Right ventricle myocardium superior (tissue), 1 donor: ENCODE measurements around the gene CAND2. TPM values are rescaled to one million over a fixed set of nuclear protein-coding genes. Genes with fewer than 3 reads are reported as not detected.
"Not testable (repeated sequence)": the region's sequence is repeated elsewhere in the genome, so short reads cannot be mapped to it uniquely, and the experiment has no call there.

ENCODE experiments used
- ATAC-seq: fragments of 200-7000 bp; cut with Tn5 transposase; one replicate; pipeline ENCODE4 v1.9.1; 2020; ENCODE audit warnings: mild to moderate bottlenecking; ENCODE audit not compliant: poor library complexity
- DNase-seq: peaks from one replicate; pipeline ENCODE4 v3.0.0-alpha.2; 2020
- intact Hi-C: fragments of 100-400 bp; cut with DNase I; formaldehyde crosslinking; loops from one replicate; pipeline ENCODE4 v1.11.2; 2022
- total RNA-seq: library from RNA; stranded (reverse); fragmentation: NEBNext Ultra II Directional; extraction: Animal tissue kit (Norgen Biotek cat#: 25700); gene quantifications from one replicate; pipeline ENCODE4 v1.2.1, GENCODE V29; 2021
- donor health status: DM: no; HTN: yes; CAD: no; lungs with severe emphysema.

Gene CAND2
- total RNA-seq, 1 donor from 2014 or later = 61.6 TPM

DNA sequence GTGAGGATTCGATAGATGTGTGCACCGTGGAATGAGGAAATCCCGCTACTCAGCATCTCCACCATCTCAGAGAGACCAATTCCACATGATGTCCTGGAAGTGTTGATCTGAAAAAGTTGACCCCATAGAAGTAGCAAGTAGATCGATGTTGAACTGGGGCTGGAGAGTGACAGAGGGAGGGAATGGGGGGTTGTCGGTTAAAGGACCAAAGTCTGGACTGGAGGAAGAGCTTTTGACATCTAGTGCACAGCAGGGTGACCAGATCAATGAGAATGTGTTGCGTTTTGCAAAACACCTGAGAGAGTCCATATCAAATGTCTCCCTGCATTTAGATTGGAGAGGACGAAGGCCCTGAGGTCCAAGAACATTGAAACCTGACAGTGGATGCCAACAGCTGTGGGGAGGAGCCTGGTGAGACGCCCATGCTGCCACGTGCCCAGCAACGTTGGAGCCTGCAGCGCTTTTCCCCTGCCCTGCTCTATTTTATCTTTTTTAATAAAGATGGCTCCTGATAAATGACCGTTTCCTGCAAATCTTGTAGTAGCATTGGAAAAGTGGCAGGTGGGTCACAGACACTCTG, 75.0 kb downstream of the CAND2 start:
- DNase-seq (no peak), ATAC-seq (no peak)
- intact Hi-C loops = no loop called here

- ATAC-seq = peak; percentile 82
- DNase-seq = peak; percentile 70
- intact Hi-C loops = no loop called here
Observed at GRCh38 chr3:12875857-12876836, 79.7 kb downstream of the CAND2 start.

- intact Hi-C loops = no loop called here
- no peak for DNase-seq
Observed at GRCh38 chr3:12877040-12877439, 80.6 kb downstream of the CAND2 start.

GRCh38 chr3:12878141-12878574, 81.7 kb downstream of the CAND2 start:
- intact Hi-C loops = no loop called here
- DNase-seq (no peak), ATAC-seq (no peak)

More at GRCh38 chr3:12877040-12877439, 80.6 kb downstream of the CAND2 start:
- no peak for ATAC-seq

DNA sequence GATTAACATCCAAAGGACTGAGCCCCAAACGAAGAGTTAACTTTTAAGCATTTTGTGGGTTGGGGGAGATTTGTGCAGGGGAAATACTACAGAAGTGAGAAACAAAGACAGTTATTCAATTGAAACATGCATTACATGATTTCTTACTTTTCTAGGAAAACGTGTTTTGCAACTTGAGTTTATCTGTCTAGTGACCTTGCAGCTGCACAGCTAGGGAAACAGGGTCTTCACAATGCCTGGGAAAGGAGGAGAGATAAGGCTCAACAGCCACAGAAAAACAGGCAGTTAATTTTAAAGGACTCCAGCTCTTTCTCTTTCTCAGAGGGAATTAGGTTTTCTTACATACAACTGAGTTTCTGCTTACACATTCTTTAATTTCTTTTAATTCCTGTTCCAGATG, 82.3 kb downstream of the CAND2 start:
- ATAC-seq, intact Hi-C loops: not testable (repeated sequence)

GRCh38 chr3:12879191-12879815, 82.8 kb downstream of the CAND2 start:
- intact Hi-C loops = no loop called here
- ATAC-seq = no peak
- DNase-seq = no peak

More for the DNA sequence above, 82.3 kb downstream of the CAND2 start:
- DNase-seq = not testable (repeated sequence)

GRCh38 chr3:12881858-12882257, 85.4 kb downstream of the CAND2 start:
- ATAC-seq = not testable (repeated sequence)

GRCh38 chr3:12882336-12883310, 86.1 kb downstream of the CAND2 start:
- ATAC-seq = no peak
- intact Hi-C loops = no loop called here
- DNase-seq = no peak

More at GRCh38 chr3:12881858-12882257, 85.4 kb downstream of the CAND2 start:
- DNase-seq, intact Hi-C loops: not testable (repeated sequence)

DNA sequence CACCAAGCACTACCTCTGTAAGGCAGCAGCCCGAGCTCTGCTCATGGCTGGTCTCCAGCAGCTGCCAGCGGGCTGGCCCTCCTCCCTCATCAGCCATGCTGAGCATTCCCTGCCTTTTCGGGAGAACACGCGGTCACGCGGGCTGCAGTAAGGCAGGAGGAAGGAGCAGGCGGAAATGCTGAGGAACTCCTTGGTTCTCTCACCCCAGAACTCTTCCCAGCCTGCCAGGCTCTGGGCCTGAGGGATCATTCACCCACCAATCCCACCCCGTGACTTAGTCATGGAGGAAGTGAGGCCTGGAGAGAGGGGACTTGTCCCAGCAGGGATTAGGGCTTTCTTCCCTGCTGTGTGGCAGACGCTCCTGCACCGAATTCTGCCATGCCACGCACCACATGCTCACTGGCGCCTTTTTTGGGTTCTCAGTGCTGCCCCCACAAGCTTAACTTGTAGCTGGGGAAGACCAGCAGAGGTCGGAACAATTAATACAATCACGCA, 87.8 kb downstream of the CAND2 start:
- intact Hi-C loops = no loop called here
- ATAC-seq (peak; percentile 96), DNase-seq (peak; percentile 72)

Other genes starting within 250 kb of the CAND2 start
- gene MKRN2, start 239.6 kb upstream of the CAND2 start, total RNA-seq = 27.7 TPM
- gene RAF1, start 132.6 kb upstream of the CAND2 start, total RNA-seq = 142 TPM
- gene TMEM40, start 37.4 kb upstream of the CAND2 start, total RNA-seq = 5.6 TPM
- gene RPL32, start 44.9 kb downstream of the CAND2 start, total RNA-seq = 868 TPM